Esophagus muscularis mucosa (tissue), 4 donors: ENCODE measurements around the gene CPNE8. TPM values are rescaled to one million over a fixed set of nuclear protein-coding genes. Genes with fewer than 3 reads are reported as not detected.

Experiments
- DNase-seq: peaks from one replicate; pipeline ENCODE4 v3.0.0-alpha.2; 2017; ENCODE audit errors: extremely low spot score
- H3K27ac ChIP-seq, 4 donors: fragments of 200-600 bp; sonication (generic); replicated peaks in 1 of 4; 1 replicate in 3 of 4; 2 replicates in 1 of 4; pipeline ENCODE4 v1.5.1; 2016 to 2019; ENCODE audit warnings: mild to moderate bottlenecking in 1 of 4
- H3K27me3 ChIP-seq, 4 donors: fragments of 200-600 bp; sonication (generic); one replicate each; pipeline versions ENCODE4 v1.5.1 to v1.6.0; 2016 to 2019
- H3K36me3 ChIP-seq, 4 donors: fragments of 200-600 bp; sonication (generic); one replicate each; pipeline ENCODE4 v1.5.1; 2016 to 2019
- H3K4me1 ChIP-seq, 4 donors: fragments of 200-600 bp; sonication (generic); one replicate each; pipeline ENCODE4 v1.5.1; 2016 to 2019
- H3K4me3 ChIP-seq, 4 donors: fragments of 200-600 bp; sonication (generic); 1 replicate in 2 of 4; 2 replicates in 2 of 4; pipeline ENCODE4 v1.5.1; 2016 to 2019; ENCODE audit warnings: mild to moderate bottlenecking in 4 of 4, moderate library complexity in 1 of 4
- H3K9me3 ChIP-seq, 4 donors: fragments of 200-600 bp; sonication (generic); 1 replicate in 3 of 4; 2 replicates in 1 of 4; pipeline ENCODE4 v1.5.1; 2016 to 2019
- EP300 ChIP-seq: sonication (generic); formaldehyde crosslinking; IDR thresholded peaks from one replicate; pipeline ENCODE4 v1.6.1; 2017; ENCODE audit warnings: antibody characterized with exemption
- POLR2A ChIP-seq: fragments of 450-650 bp; IDR thresholded peaks from one replicate; pipeline ENCODE4 v1.6.1; 2017; ENCODE audit warnings: antibody characterized with exemption, moderate library complexity, mild to moderate bottlenecking, low read depth
- POLR2AphosphoS5 ChIP-seq, 2 donors: sonication (generic); formaldehyde crosslinking; IDR thresholded peaks; one replicate each; pipeline ENCODE4 v1.6.1; 2017; ENCODE audit warnings: antibody characterized with exemption in 2 of 2
- WGBS: methylation state at CpG from one replicate; pipeline ENCODE4 v1.1.5; 2018; 5-methylcytosine and 5-hydroxymethylcytosine counted together
- intact Hi-C: fragments of 100-400 bp; cut with DNase I; formaldehyde crosslinking; loops from one replicate; pipeline ENCODE4 v1.15.1; 2023
- total RNA-seq, 4 donors: library from RNA; depleted of rRNA; stranded (reverse); fragments of >200 nt; gene quantifications; one replicate each; pipeline versions ENCODE4 v1.1.0 to v1.2.1, GENCODE V29; 2016
- TF ChIP-seq, protein P1 (sequence below), 3 experiments: fragments of 200-600 bp in 2 of 3; fragments of 450-650 bp in 1 of 3; sonication (generic) in 2 of 3; IDR thresholded peaks; one replicate each; pipeline ENCODE4 v1.5.1; 2017 to 2019; ENCODE audit warnings: antibody characterized with exemption in 3 of 3, mild to moderate bottlenecking in 2 of 3, moderate library complexity in 1 of 3

Gene CPNE8
- total RNA-seq, 4 donors from 2014 or later: 12.8 to 34.0 (median 21.3) TPM

DNA sequence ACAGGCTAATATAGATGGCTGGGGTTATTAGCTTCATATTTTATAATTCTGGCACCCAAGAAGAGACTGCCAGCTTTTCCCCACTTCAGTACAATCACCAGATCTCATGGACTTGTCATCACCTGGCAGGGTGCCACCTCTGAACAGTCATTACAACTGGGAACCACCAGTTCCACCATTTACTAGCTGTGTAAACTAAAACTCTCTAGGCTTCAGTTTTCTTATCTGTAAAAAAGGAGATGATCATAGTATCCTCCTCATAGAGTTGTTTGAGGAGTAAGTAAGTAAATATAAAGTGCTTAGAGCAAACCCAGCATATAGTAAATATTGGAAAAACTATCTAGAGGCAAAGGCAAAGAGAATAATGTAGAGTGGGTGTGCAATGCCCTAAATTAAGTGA lies 19.3 kb downstream of the CPNE8 start:
- Histone ChIP-seq H3K4me3 (no peak overlapping the region), H3K9me3 (peaks cover 0 to 5% (median 0%) of the 10 kb centered on the region in 4 donors), H3K27ac (no peak overlapping the region), H3K36me3 (no peaks in the 10 kb centered on the region), H3K27me3 (no peaks in the 10 kb centered on the region), H3K4me1 (peaks cover 0 to 35% (median 23%) of the 10 kb centered on the region in 4 donors)
- DNase-seq: no peak
- no peak for TF ChIP-seq POLR2AphosphoS5 (IDR thresholded peaks at IDR 0.05)
- TF ChIP-seq EP300: no peak
- TF ChIP-seq, protein P1, sequence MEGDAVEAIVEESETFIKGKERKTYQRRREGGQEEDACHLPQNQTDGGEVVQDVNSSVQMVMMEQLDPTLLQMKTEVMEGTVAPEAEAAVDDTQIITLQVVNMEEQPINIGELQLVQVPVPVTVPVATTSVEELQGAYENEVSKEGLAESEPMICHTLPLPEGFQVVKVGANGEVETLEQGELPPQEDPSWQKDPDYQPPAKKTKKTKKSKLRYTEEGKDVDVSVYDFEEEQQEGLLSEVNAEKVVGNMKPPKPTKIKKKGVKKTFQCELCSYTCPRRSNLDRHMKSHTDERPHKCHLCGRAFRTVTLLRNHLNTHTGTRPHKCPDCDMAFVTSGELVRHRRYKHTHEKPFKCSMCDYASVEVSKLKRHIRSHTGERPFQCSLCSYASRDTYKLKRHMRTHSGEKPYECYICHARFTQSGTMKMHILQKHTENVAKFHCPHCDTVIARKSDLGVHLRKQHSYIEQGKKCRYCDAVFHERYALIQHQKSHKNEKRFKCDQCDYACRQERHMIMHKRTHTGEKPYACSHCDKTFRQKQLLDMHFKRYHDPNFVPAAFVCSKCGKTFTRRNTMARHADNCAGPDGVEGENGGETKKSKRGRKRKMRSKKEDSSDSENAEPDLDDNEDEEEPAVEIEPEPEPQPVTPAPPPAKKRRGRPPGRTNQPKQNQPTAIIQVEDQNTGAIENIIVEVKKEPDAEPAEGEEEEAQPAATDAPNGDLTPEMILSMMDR (IDR thresholded peaks at IDR 0.05): no peak
- no peak for TF ChIP-seq POLR2A
- intact Hi-C loops: no loop called here

DNA sequence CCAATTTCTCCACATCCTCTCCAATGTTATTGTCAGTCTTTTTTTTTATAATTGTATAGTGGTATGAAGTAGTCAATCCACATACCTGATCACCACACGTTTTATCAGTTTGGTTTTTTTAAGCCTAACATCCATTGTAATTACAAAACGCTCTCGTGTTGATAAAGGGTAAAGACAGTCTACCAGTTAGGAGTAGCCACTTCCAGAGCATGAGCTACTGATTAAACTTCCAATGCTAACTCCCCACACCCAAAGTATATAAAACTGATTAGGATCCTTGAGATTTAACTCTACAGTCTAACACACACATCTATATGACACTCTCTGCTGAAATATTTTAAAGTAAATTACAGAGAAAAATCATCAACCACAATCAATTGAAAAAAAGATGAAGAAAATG lies 20.7 kb downstream of the CPNE8 start:
- TF ChIP-seq, protein P1 (IDR thresholded peaks at IDR 0.05): no peak
- TF ChIP-seq EP300 (no peak), POLR2AphosphoS5 (IDR thresholded peaks at IDR 0.05) (no peak), POLR2A (no peak)
- no peak overlapping the region for H3K4me3 ChIP-seq
- intact Hi-C loops: no loop called here
- peaks cover 0 to 5% (median 0%) of the 10 kb centered on the region in 4 donors for H3K9me3 ChIP-seq
- no peak overlapping the region for H3K27ac ChIP-seq
- H3K4me1 ChIP-seq: peaks cover 0 to 23% (median 18%) of the 10 kb centered on the region in 4 donors
- no peak for DNase-seq
- WGBS: 92% methylated on average over 3 of the region's 3 CpGs
- H3K27me3 ChIP-seq: no peaks in the 10 kb centered on the region
- H3K36me3 ChIP-seq: no peaks in the 10 kb centered on the region

DNA sequence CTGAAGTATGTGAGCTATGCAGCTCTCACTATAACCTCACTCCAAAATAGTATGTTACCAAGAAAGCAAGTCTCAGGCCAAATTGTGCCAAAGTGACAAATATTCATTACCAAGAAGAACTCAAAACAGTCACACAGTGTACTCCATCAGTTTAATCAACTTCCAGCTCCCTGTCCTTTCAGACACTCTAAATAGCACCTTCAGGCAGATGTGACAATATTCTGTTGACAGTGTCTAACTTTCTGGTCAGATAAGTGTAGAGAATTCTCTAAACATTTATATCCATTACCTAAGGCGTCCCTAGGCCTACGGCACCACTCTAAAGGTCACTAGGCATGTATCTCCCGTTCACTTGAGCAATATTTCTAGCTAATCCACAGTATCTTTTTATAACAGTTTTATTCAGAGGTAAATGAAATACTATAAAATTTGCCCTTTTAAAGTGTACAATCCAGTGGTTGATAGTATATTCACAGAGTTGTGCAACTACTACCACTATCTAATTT lies 21.7 kb downstream of the CPNE8 start:
- DNase-seq: no peak
- intact Hi-C loops: no loop called here
- Histone ChIP-seq H3K36me3 (no peaks in the 10 kb centered on the region), H3K4me1 (peaks cover 0 to 21% (median 13%) of the 10 kb centered on the region in 4 donors), H3K27me3 (no peaks in the 10 kb centered on the region), H3K9me3 (peaks cover 0 to 5% (median 0%) of the 10 kb centered on the region in 4 donors), H3K4me3 (no peak overlapping the region), H3K27ac (no peak overlapping the region)
- TF ChIP-seq, protein P1 (IDR thresholded peaks at IDR 0.05): no peak
- TF ChIP-seq EP300: no peak
- TF ChIP-seq POLR2A: no peak
- TF ChIP-seq POLR2AphosphoS5 (IDR thresholded peaks at IDR 0.05): no peak
- WGBS: 94% methylated on average over 3 of the region's 3 CpGs

DNA sequence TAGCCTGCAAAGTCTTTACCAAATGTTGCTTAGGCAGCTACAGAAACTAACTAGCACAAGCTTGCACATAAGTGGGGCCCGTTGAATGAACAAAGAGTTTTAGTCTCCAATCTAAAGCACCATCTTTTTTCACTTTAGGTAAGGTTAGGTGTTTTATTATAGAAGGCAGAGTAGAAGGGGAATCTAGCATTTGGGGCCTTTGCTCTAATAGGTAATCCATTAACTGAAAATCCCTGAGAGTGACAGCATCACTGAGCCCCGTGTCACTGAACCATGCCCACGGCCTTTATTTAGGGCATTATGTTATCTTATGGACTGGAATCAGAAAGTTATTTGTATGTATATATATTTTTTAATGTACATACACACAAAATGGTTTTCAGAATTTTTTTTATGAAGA lies 25.1 kb downstream of the CPNE8 start:
- DNase-seq: no peak
- Histone ChIP-seq H3K4me3 (no peak overlapping the region), H3K9me3 (peaks cover 0 to 5% (median 0%) of the 10 kb centered on the region in 4 donors), H3K36me3 (no peaks in the 10 kb centered on the region), H3K4me1 (peaks cover 0 to 9% (median 8%) of the 10 kb centered on the region in 4 donors), H3K27me3 (no peaks in the 10 kb centered on the region), H3K27ac (no peak overlapping the region)
- 91% methylated on average over 3 of the region's 3 CpGs for WGBS
- TF ChIP-seq POLR2AphosphoS5 (IDR thresholded peaks at IDR 0.05): no peak
- TF ChIP-seq, protein P1 (IDR thresholded peaks at IDR 0.05): no peak
- TF ChIP-seq EP300: no peak
- no peak for TF ChIP-seq POLR2A
- intact Hi-C loops: no loop called here

DNA sequence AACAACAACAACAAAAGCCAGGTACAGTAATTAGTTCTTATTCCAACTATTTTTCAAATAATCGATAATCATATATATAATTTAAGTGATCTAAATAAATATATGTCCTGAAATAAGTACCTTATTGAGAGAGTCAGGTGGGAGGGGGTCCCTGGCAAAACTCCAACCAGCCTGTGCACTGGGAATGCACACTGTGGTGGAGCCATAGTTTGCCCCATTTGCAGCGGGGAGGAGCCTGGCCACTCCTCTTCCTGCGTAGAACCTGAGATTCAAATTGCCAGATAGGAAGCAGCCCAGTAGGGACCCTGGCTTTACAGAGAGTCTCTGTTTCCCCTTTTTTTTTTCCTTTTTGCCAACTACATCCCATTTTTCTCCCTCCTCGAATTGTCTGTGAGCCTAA lies 26.4 kb downstream of the CPNE8 start:
- H3K36me3 ChIP-seq: no peaks in the 10 kb centered on the region
- no peak for DNase-seq
- no peak overlapping the region for H3K4me3 ChIP-seq
- 93% methylated on average over 4 of the region's 4 CpGs for WGBS
- no peak overlapping the region for H3K27ac ChIP-seq
- TF ChIP-seq, protein P1 (IDR thresholded peaks at IDR 0.05): no peak
- TF ChIP-seq POLR2A: no peak
- no peak for TF ChIP-seq POLR2AphosphoS5 (IDR thresholded peaks at IDR 0.05)
- TF ChIP-seq EP300: no peak
- peaks cover 0 to 5% (median 0%) of the 10 kb centered on the region in 4 donors for H3K9me3 ChIP-seq
- H3K27me3 ChIP-seq: no peaks in the 10 kb centered on the region
- intact Hi-C loops: no loop called here
- peaks cover 0 to 7% (median 6%) of the 10 kb centered on the region in 4 donors for H3K4me1 ChIP-seq
